Endodermal cell (in vitro differentiated cells): ENCODE results near the gene MACROH2A1. TPM values are rescaled to one million over a fixed set of nuclear protein-coding genes. Genes with fewer than 3 reads are reported as not detected.

Source experiments
- DNase-seq: peaks from one replicate; pipeline ENCODE4 v3.0.0-alpha.2; 2017
- H3K27ac ChIP-seq: 2 replicates; pipeline ENCODE4 v1.5.1; 2013; ENCODE audit warnings: mild to moderate bottlenecking, low read depth, low read length, moderate library complexity
- H3K27me3 ChIP-seq: 2 replicates; pipeline ENCODE4 v1.6.1; 2013; ENCODE audit warnings: mild to moderate bottlenecking, low read length, moderate library complexity; ENCODE audit not compliant: insufficient read depth, control insufficient read depth, poor library complexity, severe bottlenecking
- H3K36me3 ChIP-seq: 2 replicates; pipeline ENCODE4 v1.7.0; 2013; ENCODE audit warnings: mild to moderate bottlenecking, low read length, moderate library complexity; ENCODE audit not compliant: control insufficient read depth, insufficient read depth
- H3K4me1 ChIP-seq: one replicate; pipeline ENCODE4 v1.7.0; 2013; ENCODE audit warnings: low read length; ENCODE audit not compliant: control insufficient read depth, insufficient read depth
- H3K4me3 ChIP-seq: 2 replicates; pipeline ENCODE4 v1.5.1; 2013; ENCODE audit warnings: mild to moderate bottlenecking, low read length, moderate library complexity
- H3K9ac ChIP-seq: 2 replicates; pipeline ENCODE4 v1.6.1; 2013; ENCODE audit warnings: mild to moderate bottlenecking, low read length, moderate library complexity; ENCODE audit not compliant: poor library complexity, severe bottlenecking; ENCODE audit errors: extremely low read depth
- H3K9me3 ChIP-seq: 2 replicates; pipeline ENCODE4 v1.6.1; 2013; ENCODE audit warnings: mild to moderate bottlenecking, low read length, moderate library complexity; ENCODE audit not compliant: control insufficient read depth
- H3K27ac Mint-ChIP-seq: 2 replicates; pipeline ENCODE4 v1.8.0; 2020; ENCODE audit warnings: mixed read lengths
- H3K27me3 Mint-ChIP-seq: 2 replicates; pipeline ENCODE4 v1.8.0; 2021; ENCODE audit warnings: mild to moderate bottlenecking, mixed read lengths; ENCODE audit not compliant: insufficient read depth
- H3K36me3 Mint-ChIP-seq: 2 replicates; pipeline ENCODE4 v1.8.0; 2020; ENCODE audit warnings: low read depth, mixed read lengths
- H3K4me1 Mint-ChIP-seq: 2 replicates; pipeline ENCODE4 v1.8.0; 2020; ENCODE audit warnings: mixed read lengths
- H3K4me3 Mint-ChIP-seq: 2 replicates; pipeline ENCODE4 v1.8.0; 2020; ENCODE audit warnings: mild to moderate bottlenecking, moderate library complexity, mixed read lengths
- H3K9me3 Mint-ChIP-seq: 2 replicates; pipeline ENCODE4 v1.8.0; 2020; ENCODE audit warnings: mild to moderate bottlenecking, mixed read lengths
- CTCF ChIP-seq: fragments of 200-600 bp; sonication (generic); conservative IDR thresholded peaks from 2 replicates; pipeline ENCODE4 v1.5.0; 2021; ENCODE audit warnings: antibody characterized with exemption, mild to moderate bottlenecking
- WGBS, 2 experiments: methylation state at CpG; one replicate each; pipeline versions ENCODE4 v1.1.5 to v1.1.7; 2013; ENCODE audit warnings: missing lambda C conversion rate in 2 of 2, mixed read lengths in 1 of 2; ENCODE audit not compliant: insufficient coverage in 1 of 2, insufficient read length in 1 of 2; 5-methylcytosine and 5-hydroxymethylcytosine counted together
- total RNA-seq, 2 donors: library from RNA; stranded (reverse); fragmentation: NEBNext Ultra II Directional in 1 of 2; extraction: Animal tissue kit (Norgen Biotek cat#: 25700) in 1 of 2; gene quantifications; 2 replicates in 1 of 2; 3 replicates in 1 of 2; pipeline ENCODE4 v1.2.1, GENCODE V29; 2021

MACROH2A1 gene
- total RNA-seq, 2 donors from 2014 or later = 256 to 288 TPM

DNA sequence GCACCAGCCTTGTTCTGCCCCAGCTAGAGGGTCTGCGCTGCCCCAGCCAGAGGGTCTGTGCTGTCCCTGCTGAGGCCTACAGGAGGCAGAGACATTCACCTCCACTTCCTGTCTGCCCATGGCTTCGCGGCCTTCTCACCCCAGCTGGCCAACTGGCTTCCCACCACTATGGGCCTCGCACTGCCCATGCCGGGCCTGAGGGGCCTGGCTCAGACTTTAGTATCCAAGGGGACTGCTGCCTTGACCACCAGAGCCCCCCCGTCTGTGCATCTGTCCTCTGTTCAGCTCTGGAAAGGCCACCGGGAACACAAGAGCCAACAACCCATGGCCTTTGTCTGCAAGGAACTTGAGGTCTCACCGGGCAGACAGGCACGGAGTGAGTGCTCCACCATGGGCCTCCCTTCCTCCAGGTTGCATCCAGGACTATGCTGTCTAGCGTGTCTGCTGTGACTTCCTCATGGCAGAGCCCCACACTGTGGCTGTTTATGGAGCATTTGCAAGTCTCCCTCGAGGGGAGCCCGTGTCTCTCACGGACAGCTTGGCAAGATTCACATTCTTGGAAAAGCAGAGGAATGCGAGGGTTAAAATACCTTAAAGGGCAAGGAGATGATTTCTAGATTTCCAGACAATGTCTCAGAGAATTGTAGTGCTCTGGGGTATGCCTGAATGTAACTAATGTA lies 46.4 kb upstream of the MACROH2A1 start:
- 93% methylated on average over 11 to 14 of the region's 14 CpGs for WGBS, 2 experiments
- DNase-seq = peak; percentile 45
- Mint-ChIP-seq H3K27me3 (peaks cover 30% of the 10 kb centered on the region), H3K36me3 (no peaks in the 10 kb centered on the region), H3K4me1 (peaks cover 28% of the 10 kb centered on the region), H3K27ac (no peak overlapping the region), H3K9me3 (peaks cover 5% of the 10 kb centered on the region), H3K4me3 (no peak overlapping the region)
- no peak for TF ChIP-seq CTCF
- peaks cover 28% of the 10 kb centered on the region for H3K4me1 ChIP-seq
- H3K27ac ChIP-seq = no peak overlapping the region
- no peak overlapping the region for H3K9ac ChIP-seq
- H3K4me3 ChIP-seq = no peak overlapping the region
- no peaks in the 10 kb centered on the region for H3K27me3 ChIP-seq
- H3K36me3 ChIP-seq = no peaks in the 10 kb centered on the region
- H3K9me3 ChIP-seq = peaks cover 4% of the 10 kb centered on the region

DNA sequence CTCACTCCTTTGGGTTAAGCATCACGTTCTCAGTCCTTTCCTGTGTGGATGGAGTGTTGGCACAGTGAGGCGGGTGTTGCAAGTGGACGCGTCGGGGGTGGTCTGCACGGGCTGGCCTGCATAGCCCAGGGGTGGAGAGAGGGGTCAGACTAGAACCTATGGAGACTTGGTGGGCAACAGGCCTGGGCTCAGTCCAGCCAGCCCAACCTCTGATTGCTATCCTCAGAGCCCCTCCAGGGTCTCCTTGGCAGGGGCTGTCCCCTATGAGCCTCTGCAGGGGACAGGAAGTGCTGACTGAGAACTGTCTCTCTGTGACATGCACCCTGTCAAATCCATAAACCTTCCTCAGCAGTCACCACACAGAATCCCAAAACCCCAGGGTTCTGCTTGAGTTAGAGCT lies 45.9 kb upstream of the MACROH2A1 start:
- peaks cover 28% of the 10 kb centered on the region for H3K4me1 Mint-ChIP-seq
- no peak overlapping the region for H3K27ac ChIP-seq
- no peaks in the 10 kb centered on the region for H3K36me3 ChIP-seq
- no peaks in the 10 kb centered on the region for H3K27me3 ChIP-seq
- H3K9me3 ChIP-seq = peaks cover 4% of the 10 kb centered on the region
- no peak overlapping the region for H3K4me3 Mint-ChIP-seq
- peaks cover 5% of the 10 kb centered on the region for H3K9me3 Mint-ChIP-seq
- DNase-seq = peak; percentile 30
- H3K27me3 Mint-ChIP-seq = peaks cover 25% of the 10 kb centered on the region
- H3K27ac Mint-ChIP-seq = no peak overlapping the region
- 80 to 92% methylated on average over 1 to 6 of the region's 6 CpGs for WGBS, 2 experiments
- H3K9ac ChIP-seq = no peak overlapping the region
- TF ChIP-seq CTCF = no peak
- H3K4me3 ChIP-seq = no peak overlapping the region
- H3K4me1 ChIP-seq = peaks cover 28% of the 10 kb centered on the region
- no peaks in the 10 kb centered on the region for H3K36me3 Mint-ChIP-seq

DNA sequence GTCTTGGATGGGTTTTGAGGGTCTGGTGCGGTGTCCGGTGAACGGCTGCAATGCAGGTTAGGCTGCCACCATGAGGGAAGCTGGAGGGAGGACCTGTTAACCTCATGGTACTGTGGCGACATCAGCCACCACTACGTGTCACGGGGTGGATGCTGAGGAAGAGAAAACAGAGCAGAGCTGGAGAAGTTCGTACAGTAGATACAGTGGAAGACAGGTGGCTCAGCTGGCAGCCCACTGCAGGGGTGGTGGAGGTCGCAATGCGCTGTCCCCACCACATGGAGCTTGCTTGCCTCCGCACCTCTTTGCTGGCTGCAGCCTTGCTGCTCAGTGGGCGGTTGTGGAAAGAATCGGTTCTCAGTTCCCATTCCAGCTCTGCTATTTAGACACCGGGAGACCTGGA lies 45.3 kb upstream of the MACROH2A1 start:
- 92 to 95% methylated on average over 10 to 13 of the region's 13 CpGs for WGBS, 2 experiments
- peak; percentile 40 for DNase-seq
- H3K4me3 Mint-ChIP-seq = no peak overlapping the region
- H3K4me1 ChIP-seq = peaks cover 28% of the 10 kb centered on the region
- H3K27ac Mint-ChIP-seq = no peak overlapping the region
- H3K36me3 ChIP-seq = no peaks in the 10 kb centered on the region
- TF ChIP-seq CTCF = peak; percentile 16
- H3K9me3 Mint-ChIP-seq = peaks cover 5% of the 10 kb centered on the region
- no peak overlapping the region for H3K9ac ChIP-seq
- peaks cover 21% of the 10 kb centered on the region for H3K27me3 Mint-ChIP-seq
- peaks cover 4% of the 10 kb centered on the region for H3K9me3 ChIP-seq
- H3K36me3 Mint-ChIP-seq = no peaks in the 10 kb centered on the region
- H3K4me1 Mint-ChIP-seq = peaks cover 28% of the 10 kb centered on the region
- H3K27ac ChIP-seq = no peak overlapping the region
- no peaks in the 10 kb centered on the region for H3K27me3 ChIP-seq
- H3K4me3 ChIP-seq = no peak overlapping the region
